Left lung (tissue), 10 donors: ENCODE data around the gene ABTB2. TPM values are rescaled to one million over a fixed set of nuclear protein-coding genes. Genes with fewer than 3 reads are reported as not detected.

Source experiments
- ATAC-seq: fragments of 200-7000 bp; cut with Tn5 transposase; one replicate; pipeline ENCODE4 v1.9.1; 2020; ENCODE audit warnings: moderate library complexity
- DNase-seq, 4 donors: peaks; one replicate each; pipeline ENCODE4 v3.0.0-alpha.2; 2013 to 2020
- H3K27ac ChIP-seq, 2 donors: fragments of 200-600 bp; sonication (generic) in 1 of 2; one replicate each; pipeline versions ENCODE4 v1.5.0 to v1.8.0; 2020 to 2021
- H3K27me3 ChIP-seq, 2 donors: fragments of 200-600 bp; sonication (generic) in 1 of 2; one replicate each; pipeline versions ENCODE4 v1.5.0 to v1.8.0; 2020 to 2021
- H3K36me3 ChIP-seq, 2 donors: fragments of 200-600 bp; sonication (generic) in 1 of 2; one replicate each; pipeline versions ENCODE4 v1.5.0 to v1.8.0; 2020 to 2021
- H3K4me1 ChIP-seq, 2 donors: fragments of 200-600 bp; one replicate each; pipeline ENCODE4 v1.8.0; 2021
- H3K4me3 ChIP-seq, 2 donors: fragments of 200-600 bp; sonication (generic) in 1 of 2; one replicate each; pipeline versions ENCODE4 v1.5.0 to v1.8.0; 2020 to 2021; ENCODE audit warnings: mild to moderate bottlenecking in 1 of 2
- H3K9me3 ChIP-seq, 2 donors: fragments of 200-600 bp; sonication (generic) in 1 of 2; one replicate each; pipeline versions ENCODE4 v1.5.0 to v1.8.0; 2020 to 2021
- CTCF ChIP-seq, 2 donors: fragments of 200-600 bp; sonication (generic) in 1 of 2; IDR thresholded peaks; one replicate each; pipeline versions ENCODE4 v1.5.0 to v1.8.0; 2021; ENCODE audit warnings: antibody characterized with exemption in 2 of 2
- intact Hi-C, 2 donors: fragments of 100-400 bp; cut with DNase I; formaldehyde crosslinking; loops; one replicate each; pipeline versions ENCODE4 v1.11.2 to v1.14.2; 2022
- polyA plus RNA-seq, 6 donors: library from polyadenylated mRNA; unstranded; fragments of 120-200 nt; gene quantifications; one replicate each; pipeline ENCODE4 v1.2.1, GENCODE V29; 2013; ENCODE audit not compliant: insufficient read length in 6 of 6
- total RNA-seq, 2 donors: library from RNA; stranded (reverse); fragmentation: NEBNext Ultra II Directional; extraction: Animal tissue kit (Norgen Biotek cat#: 25700); gene quantifications; one replicate each; pipeline ENCODE4 v1.2.1, GENCODE V29; 2021
- donor health status: DM: no; HTN: yes; CAD: no.
- donor health status: DM: no; HTN: no; CAD: no.

Gene ABTB2
- total and polyA plus RNA-seq, 8 donors = 2.4 to 6.9 (median 4.8) TPM

GRCh38 chr11:34140149-34140548 is 217.7 kb downstream of the ABTB2 start:
- ATAC-seq (no peak), DNase-seq (peak in 1 of 4 donors; percentile 56)
- Histone ChIP-seq H3K27me3 (no peaks in the 10 kb centered on the region), H3K36me3 (peaks cover 3 to 100% of the 10 kb centered on the region in 2 donors), H3K4me1 (no peaks in the 10 kb centered on the region), H3K4me3 (no peak overlapping the region), H3K27ac (no peak overlapping the region), H3K9me3 (no peaks in the 10 kb centered on the region)
- TF ChIP-seq CTCF (IDR thresholded peaks at IDR 0.05) = no peak
- intact Hi-C loops = no loop called here

GRCh38 chr11:34139346-34139745 is 218.5 kb downstream of the ABTB2 start:
- H3K36me3 ChIP-seq = peaks cover 3 to 100% of the 10 kb centered on the region in 2 donors

GRCh38 chr11:34136420-34136819 is 221.4 kb downstream of the ABTB2 start:
- DNase-seq (peak in 1 of 4 donors; percentile 20), ATAC-seq (no peak)
- Histone ChIP-seq H3K27me3 (no peaks in the 10 kb centered on the region), H3K9me3 (no peaks in the 10 kb centered on the region), H3K4me1 (no peaks in the 10 kb centered on the region), H3K4me3 (no peak overlapping the region), H3K36me3 (peaks cover 3 to 100% of the 10 kb centered on the region in 2 donors), H3K27ac (no peak overlapping the region)
- TF ChIP-seq CTCF (IDR thresholded peaks at IDR 0.05) = no peak
- intact Hi-C loops = no loop called here

More at GRCh38 chr11:34139346-34139745, 218.5 kb downstream of the ABTB2 start:
- ATAC-seq = no peak
- no peak overlapping the region for H3K4me3 ChIP-seq
- TF ChIP-seq CTCF (IDR thresholded peaks at IDR 0.05) = no peak
- H3K27me3 ChIP-seq = no peaks in the 10 kb centered on the region
- intact Hi-C loops = no loop called here
- H3K9me3 ChIP-seq = no peaks in the 10 kb centered on the region
- no peak overlapping the region for H3K27ac ChIP-seq
- no peaks in the 10 kb centered on the region for H3K4me1 ChIP-seq
- peak in 1 of 4 donors; percentile 28 for DNase-seq

GRCh38 chr11:34135439-34135838 is 222.4 kb downstream of the ABTB2 start:
- Histone ChIP-seq H3K4me3 (no peak overlapping the region), H3K9me3 (no peaks in the 10 kb centered on the region), H3K36me3 (peaks cover 3 to 100% of the 10 kb centered on the region in 2 donors), H3K27me3 (no peaks in the 10 kb centered on the region), H3K27ac (no peak overlapping the region), H3K4me1 (no peaks in the 10 kb centered on the region)
- no peak for ATAC-seq
- no peak for DNase-seq
- TF ChIP-seq CTCF (IDR thresholded peaks at IDR 0.05) = no peak
- intact Hi-C loops = no loop called here

- no peak overlapping the region for H3K4me3 ChIP-seq
- no peak for ATAC-seq
- peaks cover 3 to 98% of the 10 kb centered on the region in 2 donors for H3K36me3 ChIP-seq
- no peaks in the 10 kb centered on the region for H3K9me3 ChIP-seq
- TF ChIP-seq CTCF (IDR thresholded peaks at IDR 0.05) = no peak
- no peak overlapping the region for H3K27ac ChIP-seq
- no peaks in the 10 kb centered on the region for H3K4me1 ChIP-seq
- DNase-seq = no peak
- H3K27me3 ChIP-seq = no peaks in the 10 kb centered on the region
- intact Hi-C loops = no loop called here
Measured at GRCh38 chr11:34134765-34135164, 223.0 kb downstream of the ABTB2 start.
